GM12873 (cell line): ENCODE results near the gene PTPRS.

Experiments used
- CTCF ChIP-seq: IDR thresholded peaks from 2 replicates; pipeline ENCODE4 v1.5.1; 2012; ENCODE audit warnings: low read depth, mild to moderate bottlenecking, moderate library complexity, low read length, control low read depth; ENCODE audit not compliant: insufficient read depth; ENCODE audit errors: missing control alignments

The PTPRS gene

GRCh38 chr19:5340637-5341447 lies at the start of gene PTPRS:
Gene PTPRS (minus strand): TSS chr19:5340812. CDS start chr19:5286140, 54,672 bp downstream.
- TF ChIP-seq CTCF: no peak

GRCh38 chr19:5389353-5389752 lies 48.7 kb upstream of the PTPRS start:
- TF ChIP-seq CTCF: no peak

GRCh38 chr19:5387472-5387871 lies 46.9 kb upstream of the PTPRS start:
- TF ChIP-seq CTCF: no peak

- TF ChIP-seq CTCF: no peak
Measured at GRCh38 chr19:5386841-5387240, 46.2 kb upstream of the PTPRS start.

GRCh38 chr19:5380215-5380919 lies 39.8 kb upstream of the PTPRS start:
- TF ChIP-seq CTCF: no peak

- no peak for TF ChIP-seq CTCF
Measured at GRCh38 chr19:5376928-5377327, 36.3 kb upstream of the PTPRS start.

GRCh38 chr19:5372572-5373200 lies 32.1 kb upstream of the PTPRS start:
- no peak for TF ChIP-seq CTCF
